GM13976 (cell line): Measurements from ENCODE around the gene TKTL2.
A peak's percentile ranks its signal among the peaks of the same experiment; 100 is the strongest.

ENCODE experiments used
- DNase-seq: peaks from one replicate; pipeline ENCODE4 v3.0.0; 2012; ENCODE audit warnings: low spot score
- CTCF ChIP-seq: IDR thresholded peaks from 2 replicates; pipeline ENCODE4 v1.5.1; 2012; ENCODE audit warnings: borderline replicate concordance, mild to moderate bottlenecking; ENCODE audit not compliant: insufficient read depth; ENCODE audit errors: extremely low read depth, missing control alignments, control extremely low read depth
- in situ Hi-C: fragments of 300-500 bp; cut with MboI; formaldehyde crosslinking; loops from one replicate; pipeline ENCODE4 v1.12.0; 2022; ENCODE audit warnings: low sequenced_read_pairs, mixed read lengths, inconsistent platforms; ENCODE audit not compliant: unreplicated experiment

TKTL2 gene

DNA sequence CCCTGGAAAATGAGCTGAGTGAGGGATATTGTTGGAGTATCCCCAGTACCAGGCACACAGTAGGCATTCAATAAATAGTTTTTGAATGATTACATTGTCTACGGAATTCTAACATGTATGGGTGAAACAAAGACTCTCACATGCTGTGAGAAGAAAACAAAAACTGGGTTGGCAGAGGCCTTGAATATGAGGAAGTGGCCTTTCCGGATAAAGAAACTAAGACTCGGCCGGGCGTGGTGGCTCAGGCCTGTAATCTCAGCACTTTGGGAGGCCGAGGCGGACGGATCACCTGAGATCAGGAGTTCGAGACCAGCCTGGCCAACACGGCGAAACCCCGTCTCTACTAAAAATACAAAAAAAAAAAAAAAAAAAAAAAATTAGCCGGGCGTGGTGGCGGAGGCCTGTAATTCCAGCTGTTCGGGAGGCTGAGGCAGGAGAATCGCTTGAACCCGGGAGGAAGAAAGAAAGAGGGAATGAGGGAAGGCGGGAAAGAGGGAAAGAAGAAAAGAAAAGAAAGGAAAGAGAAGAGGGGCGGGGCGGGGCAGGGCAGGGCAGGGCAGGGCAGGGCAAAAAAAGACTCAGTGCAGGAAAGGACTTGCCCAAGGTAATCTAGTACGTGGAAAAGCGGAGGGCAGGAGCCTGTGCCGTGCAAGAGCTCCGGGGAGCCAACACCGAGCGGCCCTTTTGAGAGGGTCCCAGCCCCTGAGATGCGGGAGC is 20.2 kb upstream of the TKTL2 start:
- peak; percentile 52 for DNase-seq
- in situ Hi-C loops, result no loop called here
- no peak for TF ChIP-seq CTCF

DNA sequence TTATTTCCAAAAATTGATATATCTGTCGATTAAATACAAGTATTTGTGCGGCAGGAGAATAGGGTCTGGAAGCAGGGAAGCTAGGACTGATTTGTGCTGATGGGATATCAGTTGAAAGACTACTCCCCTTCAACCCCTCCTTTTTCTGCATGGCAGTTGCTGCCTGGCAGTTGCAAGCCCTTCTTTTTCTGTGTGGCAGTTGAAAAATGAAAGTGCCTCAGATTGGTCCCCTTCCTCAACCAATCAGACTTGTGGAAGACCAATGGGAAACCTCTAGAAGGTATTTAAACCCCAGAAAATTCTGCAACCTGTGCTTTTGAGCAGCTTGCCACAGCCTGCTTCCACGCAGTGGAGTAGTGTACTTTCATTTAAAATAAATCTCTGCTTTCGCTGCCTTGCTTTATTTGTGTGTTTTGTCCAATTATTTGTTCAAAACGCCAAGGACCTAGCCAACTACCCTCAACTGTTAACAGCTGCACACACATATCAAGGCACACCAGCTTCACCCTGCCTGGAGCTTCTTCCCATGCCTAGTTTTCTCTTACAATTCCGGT is 19.5 kb upstream of the TKTL2 start:
- TF ChIP-seq CTCF, result no peak
- no peak for DNase-seq
- in situ Hi-C loops, result no loop called here

DNA sequence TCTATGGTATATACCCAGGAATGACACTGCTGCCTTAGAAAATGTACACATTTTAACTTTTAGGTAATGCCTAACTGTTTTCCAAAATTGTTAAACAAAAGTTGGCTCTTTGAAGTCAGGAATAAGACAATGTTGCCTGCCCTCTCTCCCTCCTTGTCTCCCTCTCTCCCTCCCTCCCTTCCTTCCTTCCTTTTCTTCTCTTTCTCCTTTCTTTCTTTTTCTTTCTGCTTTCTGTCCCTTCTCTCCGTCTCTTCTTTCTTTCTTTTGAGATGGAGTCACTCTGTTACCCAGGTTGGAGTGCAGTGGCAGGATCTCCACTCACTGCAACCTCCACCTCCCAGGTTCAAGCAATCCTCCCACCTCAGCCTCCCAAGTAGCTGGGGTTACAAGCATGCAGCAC is 16.4 kb upstream of the TKTL2 start:
- DNase-seq, result no peak
- in situ Hi-C loops, result loop anchor here (10.0 kb wide), 1 partner anchor 45 kb away; no protein-coding TSS in a partner anchor
- no peak for TF ChIP-seq CTCF

DNA sequence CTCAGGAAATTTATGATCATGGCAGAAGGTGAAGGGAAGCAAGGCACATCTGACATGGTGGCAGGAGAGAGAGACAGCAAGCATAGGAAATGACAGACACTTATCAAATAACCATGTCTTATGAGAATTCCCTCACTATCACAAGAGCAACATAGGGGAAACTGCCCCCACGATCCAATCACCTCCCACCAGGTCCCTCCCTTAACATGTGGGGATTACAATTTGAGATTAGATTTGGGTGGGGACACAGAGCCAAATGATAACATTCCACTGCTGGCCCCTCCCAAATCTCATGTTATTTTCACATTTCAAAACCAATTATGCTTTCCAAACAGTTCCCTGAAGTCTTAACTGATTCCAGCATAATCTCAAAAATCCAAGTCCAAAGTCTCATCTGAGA is 12.8 kb upstream of the TKTL2 start:
- no peak for DNase-seq
- TF ChIP-seq CTCF, result no peak
- in situ Hi-C loops, result loop anchor here (10.0 kb wide), 1 partner anchor 48 kb away; no protein-coding TSS in a partner anchor

DNA sequence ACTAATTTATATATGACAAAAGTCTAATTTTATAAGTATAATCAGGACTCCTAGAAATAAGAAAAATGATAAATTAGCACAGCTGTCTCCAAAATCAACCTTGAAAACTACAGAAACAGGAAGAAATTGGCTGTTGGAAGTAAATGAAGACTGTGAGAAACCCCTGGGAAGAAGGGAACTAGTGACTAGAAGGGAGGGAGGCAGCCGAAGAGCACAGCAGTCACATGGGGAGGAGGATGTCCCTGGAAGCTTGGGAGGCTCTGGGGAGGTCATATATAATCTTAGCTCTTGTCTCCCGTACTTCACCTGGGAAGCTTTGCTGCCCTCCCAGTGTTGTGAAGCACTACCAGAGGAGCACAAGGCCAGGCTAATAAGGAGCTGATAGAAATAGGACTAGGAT is 12.0 kb upstream of the TKTL2 start:
- no peak for TF ChIP-seq CTCF
- DNase-seq, result no peak
- in situ Hi-C loops, result loop anchor here (10.0 kb wide), 1 partner anchor 49 kb away; no protein-coding TSS in a partner anchor

- in situ Hi-C loops, result loop anchor here (10.0 kb wide), 1 partner anchor 50 kb away; no protein-coding TSS in a partner anchor
- DNase-seq, result peak; percentile 41
- TF ChIP-seq CTCF, result peak; percentile 59
Measured at GRCh38 chr4:163484906-163485305, 11.4 kb upstream of the TKTL2 start.
